T-helper 9 cell (primary cell): Measurements from ENCODE around the gene CCR5.

ENCODE experiments used
- DNase-seq: peaks from one replicate; pipeline ENCODE4 v3.0.0-alpha.2; 2020

CCR5 gene

GRCh38 chr3:46409739-46410489 lies 39.2 kb downstream of the CCR5 start:
- DNase-seq = no peak

DNA sequence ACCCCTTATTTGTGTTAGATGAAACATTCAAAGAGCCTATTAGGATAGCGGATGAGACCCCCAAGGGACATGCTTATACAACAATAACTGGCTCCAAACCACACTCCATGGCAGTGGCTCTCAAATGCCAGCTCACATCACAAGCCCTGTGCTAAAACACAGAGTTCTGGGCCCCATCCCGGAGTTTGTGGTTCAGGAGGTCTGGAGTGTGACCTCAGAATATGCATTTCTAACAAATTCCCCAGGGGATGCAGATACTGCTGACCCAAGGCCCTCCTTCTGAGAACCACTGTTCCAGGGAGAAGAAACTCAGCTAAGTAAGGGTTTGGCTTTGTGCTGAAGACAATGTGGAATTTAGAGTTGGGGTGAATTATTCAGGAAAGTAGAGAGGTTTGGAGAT lies 39.9 kb downstream of the CCR5 start:
- DNase-seq = no peak

GRCh38 chr3:46411271-46411670 lies 40.5 kb downstream of the CCR5 start:
- no peak for DNase-seq

DNA sequence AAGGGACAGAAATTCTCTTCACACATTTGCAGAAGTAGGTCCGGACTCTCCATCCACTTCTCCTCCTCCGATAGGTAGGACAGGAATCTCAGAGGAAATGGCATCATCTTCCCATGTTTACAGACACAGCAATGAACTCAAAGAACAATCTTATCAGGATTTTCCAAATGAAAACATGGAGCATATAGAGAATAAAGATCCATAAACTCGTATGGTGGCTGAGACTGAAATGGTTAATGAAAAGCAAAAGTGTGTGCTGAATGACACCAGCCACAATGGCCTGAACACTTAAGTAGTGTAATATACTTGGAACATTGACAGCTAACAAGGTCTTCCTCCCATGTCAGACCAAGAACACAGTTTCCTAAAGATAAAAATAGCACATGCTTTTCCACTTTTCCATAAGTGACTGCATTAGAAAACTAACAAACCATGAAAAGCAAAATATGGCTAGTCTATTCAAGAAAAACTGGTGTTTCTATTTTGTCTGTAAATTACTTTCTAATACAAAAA lies 42.1 kb downstream of the CCR5 start:
- no peak for DNase-seq

- no peak for DNase-seq
Measured at GRCh38 chr3:46413951-46414350, 43.2 kb downstream of the CCR5 start.

DNA sequence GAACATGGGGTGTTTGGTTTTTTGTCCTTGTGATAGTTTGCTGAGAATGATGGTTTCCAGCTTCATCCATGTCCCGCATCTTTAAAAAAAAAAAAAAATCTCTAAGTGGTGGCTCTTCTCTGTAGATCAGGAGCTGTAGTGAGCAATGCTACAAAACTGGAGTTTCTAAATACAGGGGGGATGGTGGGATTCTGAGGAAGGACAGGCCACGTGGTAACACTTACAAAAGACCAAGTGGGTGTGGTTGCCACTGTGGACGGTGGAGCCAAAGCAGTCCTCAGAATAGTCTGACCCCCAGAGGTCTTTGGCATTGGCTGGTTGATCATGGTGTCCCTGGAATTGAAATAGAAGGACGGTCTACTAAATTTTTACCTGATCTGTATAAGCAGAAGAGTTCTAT lies 44.0 kb downstream of the CCR5 start:
- DNase-seq = no peak

- no peak for DNase-seq
Measured at GRCh38 chr3:46416125-46416810, 45.5 kb downstream of the CCR5 start.

DNA sequence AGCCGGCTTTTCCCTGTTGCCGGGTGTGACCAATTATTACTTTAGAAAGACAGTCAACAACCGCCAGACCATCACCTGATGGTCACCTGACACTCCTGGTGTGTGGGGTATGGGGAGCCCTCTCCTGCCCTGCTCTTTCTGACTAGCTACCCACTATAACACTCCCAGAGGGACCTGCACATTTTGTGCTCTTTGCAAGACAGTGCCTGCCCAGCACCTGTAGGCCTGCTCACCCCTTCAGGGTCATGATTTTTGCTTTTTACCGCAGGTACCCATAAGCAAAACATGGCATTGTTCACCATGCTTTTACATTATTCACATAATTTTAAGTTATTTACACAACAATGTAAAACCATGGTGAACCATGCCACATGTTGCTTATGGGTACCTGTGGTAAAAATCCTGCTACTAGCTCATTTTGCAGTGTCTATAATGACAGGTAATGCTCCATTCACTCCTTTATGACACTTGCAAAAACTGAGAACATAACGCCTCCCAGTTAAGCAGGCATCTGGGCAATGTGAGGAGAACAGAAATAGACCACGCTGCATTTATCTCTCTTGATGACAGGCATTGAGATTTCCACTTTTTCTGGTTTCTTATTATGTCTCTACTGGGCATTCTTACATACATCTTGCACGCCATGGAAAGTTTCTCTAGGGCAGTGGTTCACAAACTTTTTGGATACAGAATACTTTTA lies 46.2 kb downstream of the CCR5 start:
- DNase-seq = no peak

DNA sequence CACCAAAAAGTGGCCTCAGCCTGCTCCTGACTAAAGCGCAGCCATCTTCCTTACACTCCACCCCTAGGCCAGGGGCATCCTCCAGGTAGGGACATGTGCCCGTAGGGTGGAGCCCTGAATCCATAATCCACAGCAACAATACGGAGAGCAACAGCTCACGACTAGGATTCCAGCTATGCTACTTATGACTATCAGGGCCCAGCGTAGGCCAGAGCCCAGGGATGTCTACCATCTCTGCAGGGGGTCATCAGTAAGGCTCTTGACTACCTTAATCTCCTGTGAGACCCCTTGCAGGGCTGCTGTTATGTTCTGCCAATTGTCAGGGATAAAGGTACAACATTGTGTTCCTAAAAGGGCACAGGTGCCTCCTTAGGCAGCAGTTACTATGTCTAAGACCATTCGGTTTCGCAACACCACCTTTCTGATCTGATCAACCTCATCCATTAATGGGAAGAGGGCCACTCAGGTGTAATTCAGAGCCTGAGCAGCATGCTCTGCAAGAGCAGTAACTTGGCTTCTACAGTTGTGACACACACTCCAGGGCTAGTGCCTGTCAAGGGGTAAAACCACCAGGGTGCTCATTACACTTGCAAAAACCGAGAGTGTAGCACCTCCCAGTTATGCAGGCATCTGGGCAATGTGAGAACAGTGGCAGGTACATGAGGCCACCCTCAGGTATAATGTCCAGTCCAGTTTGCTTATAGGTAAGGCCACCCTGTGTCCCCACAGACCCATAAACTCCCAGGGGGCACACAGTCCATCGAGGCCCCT lies 47.3 kb downstream of the CCR5 start:
- DNase-seq = no peak

DNA sequence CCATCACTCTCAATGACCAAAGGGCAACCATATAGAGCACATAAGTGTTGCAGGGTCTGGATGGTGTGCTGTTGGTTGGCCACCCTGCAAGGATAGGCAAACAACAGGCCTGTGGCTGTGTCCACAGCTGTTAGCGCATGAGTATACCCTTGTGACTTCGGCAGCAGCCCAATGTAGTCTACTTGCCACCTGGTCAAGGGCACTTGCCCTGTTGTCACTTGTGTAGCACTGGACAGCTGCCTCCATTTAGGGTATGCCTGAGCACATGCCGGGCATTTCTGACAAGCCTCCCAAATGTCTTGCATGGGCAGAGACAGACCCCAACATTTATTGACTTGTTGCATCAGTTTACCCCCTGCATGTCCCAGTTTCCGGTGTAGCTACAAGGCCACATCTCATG lies 49.1 kb downstream of the CCR5 start:
- no peak for DNase-seq

- DNase-seq = no peak
Measured at GRCh38 chr3:46420931-46421330, 50.2 kb downstream of the CCR5 start.

DNA sequence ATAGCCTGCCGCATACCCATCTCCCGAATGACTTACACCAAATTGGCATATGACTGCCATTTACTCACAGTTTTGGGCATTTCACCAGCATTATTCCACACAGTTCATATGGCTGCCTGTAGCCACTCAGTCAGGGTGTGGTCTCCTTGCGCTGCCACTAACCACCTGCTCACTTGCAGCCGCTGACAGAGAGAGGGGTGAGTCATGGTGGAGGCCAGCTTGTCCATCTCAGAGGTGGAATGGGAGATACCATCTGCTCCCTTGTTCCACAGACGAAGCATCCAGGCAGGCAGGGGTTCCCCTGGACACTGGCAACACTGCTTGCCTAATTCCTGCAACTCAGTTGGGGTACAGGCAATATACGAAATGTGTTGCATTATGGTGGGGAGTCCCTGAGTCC lies 51.9 kb downstream of the CCR5 start:
- no peak for DNase-seq

DNA sequence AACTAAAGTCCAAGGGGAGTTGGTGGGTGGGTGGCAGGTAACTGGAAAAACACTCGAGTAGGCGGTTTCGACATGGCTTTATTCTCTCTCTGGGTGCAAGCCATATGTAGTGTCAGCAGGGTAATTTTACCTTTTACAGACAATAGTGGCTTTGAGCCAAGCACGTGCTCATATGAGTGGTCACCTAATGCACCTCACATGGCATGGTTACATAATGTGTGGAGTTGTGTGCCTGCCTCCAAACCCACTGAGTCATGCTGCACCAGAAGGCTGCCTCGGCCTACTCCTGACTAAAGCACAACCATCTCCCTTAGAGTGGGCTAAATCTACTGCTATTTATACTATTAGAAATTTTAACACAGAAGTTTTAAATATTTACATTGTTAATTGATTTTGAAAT lies 52.8 kb downstream of the CCR5 start:
- DNase-seq = no peak
